IMR-90 (cell line): ENCODE data around the gene CST11. TPM values are rescaled to one million over a fixed set of nuclear protein-coding genes. Genes with fewer than 3 reads are reported as not detected.

Source experiments
- ATAC-seq: fragments of 200-7000 bp; cut with Tn5 transposase; 2 replicates; pipeline ENCODE4 v1.9.1; 2020; ENCODE audit warnings: low read depth, mild to moderate bottlenecking, moderate library complexity
- Bru-seq: library from RNA; stranded (reverse); fragments of 400-500 nt; gene quantifications from one replicate; lab custom pipeline; 2021; lab: Mats Ljungman, UMichigan
- BruChase-seq, 2 experiments: library from RNA; stranded (reverse); fragments of 400-500 nt; gene quantifications; one replicate each; lab custom pipeline; 2021; lab: Mats Ljungman, UMichigan
- BruUV-seq: library from RNA; stranded (reverse); fragments of 400-500 nt; replicated peaks from 2 replicates; lab custom pipeline; 2021; lab: Mats Ljungman, UMichigan
- CTCF ChIA-PET: fragments of 300-600 bp; formaldehyde crosslinking; extraction: SDS; loops from one replicate; lab custom pipeline; 2021; ENCODE audit warnings: antibody characterized with exemption; lab: Yijun Ruan, JAX
- POLR2A ChIA-PET: fragments of 300-600 bp; sonication (Branson Sonifier 250); formaldehyde crosslinking; loops from one replicate; lab custom pipeline; 2022; ENCODE audit warnings: antibody characterized with exemption; ENCODE audit not compliant: unreplicated experiment; lab: Charles Lee
- DNase-seq: peaks from one replicate; pipeline ENCODE4 v3.0.0; 2013
- H2AFZ ChIP-seq: replicated peaks from 2 replicates; pipeline ENCODE3; 2013; ENCODE audit warnings: low read length, mild to moderate bottlenecking; ENCODE audit not compliant: poor library complexity
- H2AK5ac ChIP-seq: 2 replicates; pipeline ENCODE4 v1.6.1; 2013; ENCODE audit warnings: low read depth, low read length, inconsistent platforms
- H2AK9ac ChIP-seq: replicated peaks from 2 replicates; pipeline ENCODE3; 2013; ENCODE audit warnings: mild to moderate bottlenecking, low read depth, low read length, moderate library complexity; ENCODE audit not compliant: poor library complexity
- H2BK120ac ChIP-seq: 2 replicates; pipeline ENCODE4 v1.6.1; 2013; ENCODE audit warnings: low read depth, low read length, inconsistent platforms
- H2BK15ac ChIP-seq: 3 replicates; pipeline ENCODE4 v1.6.1; 2013; ENCODE audit warnings: low read depth, low read length, inconsistent platforms
- H2BK20ac ChIP-seq: 2 replicates; pipeline ENCODE4 v1.6.1; 2013; ENCODE audit warnings: low read depth, mild to moderate bottlenecking, inconsistent platforms, low read length, moderate library complexity
- H2BK5ac ChIP-seq: 2 replicates; pipeline ENCODE4 v1.6.1; 2013; ENCODE audit warnings: mild to moderate bottlenecking, low read depth, low read length, inconsistent platforms; ENCODE audit not compliant: poor library complexity, severe bottlenecking
- H3K14ac ChIP-seq: replicated peaks from 2 replicates; pipeline ENCODE4 v1.6.1; 2013; ENCODE audit warnings: low read depth, low read length, inconsistent platforms
- H3K18ac ChIP-seq: 2 replicates; pipeline ENCODE4 v1.6.1; 2013; ENCODE audit warnings: low read depth, low read length, control low read depth
- H3K23ac ChIP-seq: 2 replicates; pipeline ENCODE4 v1.6.1; 2013; ENCODE audit warnings: low read depth, low read length, inconsistent platforms
- H3K27ac ChIP-seq: 2 replicates; pipeline ENCODE4 v1.5.1; 2013; ENCODE audit warnings: mild to moderate bottlenecking, control low read depth, low read length; ENCODE audit not compliant: insufficient read depth
- H3K27me3 ChIP-seq: 2 replicates; pipeline ENCODE4 v1.6.1; 2013; ENCODE audit warnings: low read length; ENCODE audit not compliant: control insufficient read depth, insufficient read depth
- H3K36me3 ChIP-seq: 2 replicates; pipeline ENCODE4 v1.6.1; 2013; ENCODE audit warnings: low read length, mixed read lengths; ENCODE audit not compliant: control insufficient read depth, insufficient read depth
- H3K4ac ChIP-seq: 2 replicates; pipeline ENCODE4 v1.6.1; 2013; ENCODE audit warnings: low read depth, low read length, inconsistent platforms
- H3K4me1 ChIP-seq: 2 replicates; pipeline ENCODE4 v1.6.1; 2013; ENCODE audit warnings: low read length, mixed read lengths; ENCODE audit not compliant: control insufficient read depth, insufficient read depth
- H3K4me2 ChIP-seq: 2 replicates; pipeline ENCODE4 v1.6.1; 2013; ENCODE audit warnings: low read depth, mild to moderate bottlenecking, control low read depth, low read length, moderate library complexity
- H3K4me3 ChIP-seq: 2 replicates; pipeline ENCODE4 v1.5.1; 2013; ENCODE audit warnings: low read depth, mild to moderate bottlenecking, control low read depth, low read length, moderate library complexity; ENCODE audit not compliant: insufficient read depth
- H3K56ac ChIP-seq: 2 replicates; pipeline ENCODE4 v1.6.1; 2013; ENCODE audit warnings: low read length, inconsistent platforms; ENCODE audit not compliant: insufficient read depth; ENCODE audit errors: extremely low read depth
- H3K79me1 ChIP-seq, 2 experiments: 2 replicates each; pipeline ENCODE4 v1.6.1; 2013; ENCODE audit warnings: low read length in 2 of 2, inconsistent platforms in 1 of 2, low read depth in 1 of 2
- H3K9ac ChIP-seq: 2 replicates; pipeline ENCODE4 v1.6.1; 2013; ENCODE audit warnings: low read depth, low read length, control low read depth
- H3K9me1 ChIP-seq: 2 replicates; pipeline ENCODE4 v1.6.1; 2013; ENCODE audit warnings: low read length, inconsistent platforms; ENCODE audit not compliant: insufficient read depth
- H3K9me3 ChIP-seq: 2 replicates; pipeline ENCODE4 v1.6.1; 2013; ENCODE audit warnings: low read length; ENCODE audit not compliant: control insufficient read depth, insufficient read depth
- H4K20me1 ChIP-seq: 2 replicates; pipeline ENCODE4 v1.6.1; 2013; ENCODE audit warnings: low read length, inconsistent platforms; ENCODE audit not compliant: insufficient read depth
- H4K5ac ChIP-seq: 2 replicates; pipeline ENCODE4 v1.6.1; 2013; ENCODE audit warnings: mild to moderate bottlenecking, low read depth, low read length, control low read depth
- H4K8ac ChIP-seq, 2 experiments: 2 replicates each; pipeline ENCODE4 v1.6.1; 2013; ENCODE audit warnings: low read depth in 2 of 2, low read length in 2 of 2, control low read depth in 1 of 2, inconsistent platforms in 1 of 2
- H4K91ac ChIP-seq: 2 replicates; pipeline ENCODE4 v1.6.1; 2013; ENCODE audit warnings: low read depth, low read length, inconsistent platforms; ENCODE audit not compliant: insufficient read depth
- BHLHE40 ChIP-seq: fragments of 150-350 bp; IDR thresholded peaks from 2 replicates; pipeline ENCODE4 v1.6.1; 2016; ENCODE audit warnings: mild to moderate bottlenecking, low read depth, low read length
- CEBPB ChIP-seq: IDR thresholded peaks from 2 replicates; pipeline ENCODE4 v1.6.1; 2012; ENCODE audit warnings: low read depth, low read length, improper control_type of control experiment
- CHD1 ChIP-seq: IDR thresholded peaks from 2 replicates; pipeline ENCODE4 v1.6.1; 2012; ENCODE audit warnings: low read depth, low read length, improper control_type of control experiment
- CTCF ChIP-seq: conservative IDR thresholded peaks from 2 replicates; pipeline ENCODE4 v1.5.1; 2012; ENCODE audit warnings: mild to moderate bottlenecking, low read depth, low read length, improper control_type of control experiment
- ELK1 ChIP-seq: fragments of 150-350 bp; IDR thresholded peaks from 2 replicates; pipeline ENCODE4 v1.6.1; 2016; ENCODE audit warnings: low read depth, mild to moderate bottlenecking, low read length, moderate library complexity, borderline replicate concordance
- FOS ChIP-seq: fragments of 150-350 bp; IDR thresholded peaks from 2 replicates; pipeline ENCODE4 v1.6.1; 2016; ENCODE audit warnings: low read depth, low read length
- MAFK ChIP-seq: IDR thresholded peaks from 2 replicates; pipeline ENCODE4 v1.6.1; 2012; ENCODE audit warnings: low read depth, low read length, improper control_type of control experiment
- MAZ ChIP-seq: IDR thresholded peaks from 2 replicates; pipeline ENCODE4 v1.6.1; 2012; ENCODE audit warnings: low read depth, mild to moderate bottlenecking, low read length, improper control_type of control experiment, moderate library complexity, borderline replicate concordance
- MXI1 ChIP-seq: IDR thresholded peaks from 2 replicates; pipeline ENCODE4 v1.6.1; 2012; ENCODE audit warnings: low read depth, mild to moderate bottlenecking, low read length, moderate library complexity, borderline replicate concordance
- NFE2L2 ChIP-seq: fragments of 150-350 bp; IDR thresholded peaks from 2 replicates; pipeline ENCODE4 v1.6.1; 2016; ENCODE audit warnings: low read depth, mild to moderate bottlenecking, low read length
- POLR2A ChIP-seq: IDR thresholded peaks from 2 replicates; pipeline ENCODE4 v1.6.1; 2012; ENCODE audit warnings: mild to moderate bottlenecking, low read depth, low read length
- RAD21 ChIP-seq: IDR thresholded peaks from 2 replicates; pipeline ENCODE4 v1.6.1; 2012; ENCODE audit warnings: low read length, improper control_type of control experiment
- RCOR1 ChIP-seq: IDR thresholded peaks from 2 replicates; pipeline ENCODE4 v1.6.1; 2012; ENCODE audit warnings: mild to moderate bottlenecking, low read length, improper control_type of control experiment; ENCODE audit not compliant: insufficient replicate concordance
- RFX5 ChIP-seq: IDR thresholded peaks from 2 replicates; pipeline ENCODE4 v1.8.0; 2012; ENCODE audit warnings: low read depth, mild to moderate bottlenecking, low read length, moderate library complexity
- SMC3 ChIP-seq: fragments of 150-350 bp; IDR thresholded peaks from 2 replicates; pipeline ENCODE4 v1.6.1; 2016; ENCODE audit warnings: low read depth, mild to moderate bottlenecking, antibody characterized with exemption, low read length, moderate library complexity
- USF2 ChIP-seq: fragments of 150-350 bp; IDR thresholded peaks from 2 replicates; pipeline ENCODE4 v1.6.1; 2017; ENCODE audit warnings: mild to moderate bottlenecking, antibody characterized with exemption, low read length, low read depth
- WGBS, 2 experiments: methylation state at CpG; one replicate each; pipeline versions ENCODE4 v1.1.5 to v1.1.7; 2013; ENCODE audit warnings: missing lambda C conversion rate in 2 of 2; ENCODE audit not compliant: insufficient read length in 1 of 2; ENCODE audit errors: extremely low coverage in 2 of 2; 5-methylcytosine and 5-hydroxymethylcytosine counted together
- dilution Hi-C: fragments of 300-500 bp; cut with HindIII; formaldehyde crosslinking; loops from one replicate; pipeline ENCODE4 v1.14.3; 2018; ENCODE audit warnings: low sequenced_read_pairs; ENCODE audit not compliant: unreplicated experiment
- in situ Hi-C: fragments of 300-500 bp; cut with MboI; formaldehyde crosslinking; loops from 3 replicates; pipeline ENCODE4 v1.14.3; 2019; ENCODE audit warnings: low sequenced_read_pairs, inconsistent platforms, mixed read lengths
- intact Hi-C: fragments of 100-400 bp; cut with micrococcal nuclease; formaldehyde crosslinking; loops from 2 replicates; pipeline ENCODE4 v1.10.0; 2022
- long read RNA-seq: library from polyadenylated mRNA; unstranded; transcript quantifications from one replicate; pipeline ENCODE4 v2.0.0, GENCODE V29; 2021; ENCODE audit not compliant: unreplicated experiment
- polyA plus RNA-seq, 3 experiments: library from polyadenylated mRNA; depleted of rRNA; stranded (reverse); fragments of >200 nt; gene quantifications; 2 replicates each; pipeline ENCODE4 v1.2.3, GENCODE V29; 2012; ENCODE audit warnings: low replicate concordance in 1 of 3
- total RNA-seq: library from RNA; depleted of rRNA; stranded (reverse); fragments of >200 nt; gene quantifications from 2 replicates; pipeline ENCODE4 v1.2.3, GENCODE V29; 2012; rRNA removed

Gene CST11
- not detected in 2 replicates for total RNA-seq
- not detected in 2 replicates for polyA plus RNA-seq (2012; rRNA removed)
- not detected in 2 replicates for polyA plus RNA-seq (2012; cell fraction: cytosol; rRNA removed)
- polyA plus RNA-seq (2012; cell fraction: nucleus; rRNA removed; ENCODE audit: low replicate concordance), result not detected in 2 replicates
- not detected for Bru-seq, nascent RNA
- BruChase-seq, experiment 1, labeled RNA remaining after a 6-hour chase, result not detected
- BruChase-seq, experiment 2, labeled RNA remaining after a 2-hour chase, result not detected
- long read RNA-seq, result 0 reads

GRCh38 chr20:23452776-23453175 is at the start of gene CST11:
Gene CST11, minus strand, starts transcription at chr20:23452876. Its CDS starts 65 bp downstream, at chr20:23452811.
- BruUV-seq, result no TSS peak
- Histone ChIP-seq H3K9ac (no peak within 1 kb of the TSS), H3K27me3 (peaks cover 6% of the 10 kb centered on the region), H3K14ac (no peak within 1 kb of the TSS), H3K56ac (no peak within 1 kb of the TSS), H2AFZ (no peak within 1 kb of the TSS), H2AK5ac (no peak within 1 kb of the TSS), H2BK15ac (no peak within 1 kb of the TSS), H4K8ac (no peak within 1 kb of the TSS), H3K23ac (no peak within 1 kb of the TSS), H3K27ac (no peak within 1 kb of the TSS), H2BK120ac (no peak within 1 kb of the TSS), H3K4me2 (no peak within 1 kb of the TSS), H3K4me1 (no peaks in the 10 kb centered on the region), H3K9me3 (no peaks in the 10 kb centered on the region), H3K4ac (no peak within 1 kb of the TSS), H4K20me1 (no peaks in the 10 kb centered on the region), H3K79me1 (no peaks in the 10 kb centered on the region), H2AK9ac (no peak within 1 kb of the TSS), H3K9me1 (no peaks in the 10 kb centered on the region; the same call in 1 of the 2 replicates), H4K91ac (no peak within 1 kb of the TSS), H2BK5ac (no peak within 1 kb of the TSS), H2BK20ac (no peak within 1 kb of the TSS), H3K36me3 (no peaks in the 10 kb centered on the region), H4K5ac (no peak within 1 kb of the TSS), H3K18ac (no peak within 1 kb of the TSS), H3K4me3 (no peak within 1 kb of the TSS)
- no peak for ATAC-seq
- CTCF ChIA-PET, result no interaction called here
- TF ChIP-seq RCOR1, result no peak
- TF ChIP-seq BHLHE40, result no peak
- TF ChIP-seq RAD21, result no peak
- TF ChIP-seq ELK1, result no peak
- no peak for TF ChIP-seq MAFK
- TF ChIP-seq RFX5, result no peak
- no peak for TF ChIP-seq USF2
- TF ChIP-seq POLR2A, result no peak
- no peak for TF ChIP-seq MXI1
- no peak for TF ChIP-seq MAZ
- no peak for TF ChIP-seq FOS
- TF ChIP-seq CTCF, result no peak
- TF ChIP-seq NFE2L2, result no peak
- no peak for TF ChIP-seq CEBPB
- no peak for TF ChIP-seq CHD1
- no peak for TF ChIP-seq SMC3
- dilution Hi-C loops, result no loop called here
- no peak for DNase-seq
- POLR2A ChIA-PET, result no interaction called here
- intact Hi-C loops, result no loop called here
- in situ Hi-C loops, result no loop called here
- WGBS, 2 experiments, result no CpG with 5 or more reads among the region's 4 CpGs
